ENCODE results near the gene CHI3L2. TPM values are rescaled to one million over a fixed set of nuclear protein-coding genes. Genes with fewer than 3 reads are reported as not detected.

The CHI3L2 gene
- total and polyA plus RNA-seq, 12 donors = 0.78 to 9.4 (median 2.4) TPM; not detected in 1

- peaks cover 0 to 83% (median 6%) of the 10 kb centered on the region in 9 donors for H3K4me1 ChIP-seq
- H3K9me3 ChIP-seq = no peaks in the 10 kb centered on the region
- WGBS, 2 donors = 69 to 73% methylated on average over 6 of the region's 6 CpGs
- peak overlapping the region in 1 of 10 donors; percentile 58 for H3K4me3 ChIP-seq
- intact Hi-C loops (cut with DNase I) = no loop called here
- peak in 5 of 9 donors; percentile 7 to 52 (median 19) for TF ChIP-seq CTCF (IDR thresholded peaks at IDR 0.05)
- DNase-seq (no peak), ATAC-seq (peak in 2 of 8 donors; percentile 30 to 36)
- peaks cover 0 to 55% (median 0%) of the 10 kb centered on the region in 9 donors for H3K36me3 ChIP-seq
- peak overlapping the region in 1 of 10 donors; percentile 93 for H3K27ac ChIP-seq
- peaks cover 0 to 1% (median 0%) of the 10 kb centered on the region in 7 donors for H3K27me3 ChIP-seq
Observed at GRCh38 chr1:111197598-111198284, 29.8 kb upstream of the CHI3L2 start.

- Histone ChIP-seq H3K27ac (peak overlapping the region in 1 of 10 donors; percentile 93), H3K9me3 (no peaks in the 10 kb centered on the region), H3K36me3 (peaks cover 0 to 47% (median 0%) of the 10 kb centered on the region in 9 donors), H3K4me1 (peaks cover 0 to 83% (median 3%) of the 10 kb centered on the region in 9 donors), H3K4me3 (peak overlapping the region in 6 of 10 donors; percentile 1 to 58 (median 14)), H3K27me3 (peaks cover 0 to 11% (median 2%) of the 10 kb centered on the region in 7 donors)
- ATAC-seq = no peak
- 95 to 98% methylated on average over 5 of the region's 5 CpGs for WGBS, 2 donors
- no peak for DNase-seq
- intact Hi-C loops (cut with DNase I) = no loop called here
- TF ChIP-seq CTCF (IDR thresholded peaks at IDR 0.05) = no peak
Observed at GRCh38 chr1:111198836-111199235, 28.7 kb upstream of the CHI3L2 start.

GRCh38 chr1:111199329-111199728 is 28.2 kb upstream of the CHI3L2 start:
- Histone ChIP-seq H3K9me3 (no peaks in the 10 kb centered on the region), H3K36me3 (peaks cover 0 to 42% (median 0%) of the 10 kb centered on the region in 9 donors), H3K27me3 (peaks cover 2 to 16% (median 6%) of the 10 kb centered on the region in 7 donors), H3K27ac (peak overlapping the region in 2 of 10 donors; percentile 41 to 93), H3K4me3 (peak overlapping the region in 6 of 10 donors; percentile 1 to 58 (median 14)), H3K4me1 (peaks cover 0 to 83% (median 6%) of the 10 kb centered on the region in 9 donors)
- DNase-seq (no peak), ATAC-seq (no peak)
- intact Hi-C loops (cut with DNase I) = no loop called here
- 92 to 93% methylated on average over 3 of the region's 3 CpGs for WGBS, 2 donors
- TF ChIP-seq CTCF (IDR thresholded peaks at IDR 0.05) = no peak

GRCh38 chr1:111199881-111200801 is 27.4 kb upstream of the CHI3L2 start, which contains the start of gene DENND2D:
Gene DENND2D, minus strand, starts transcription at chr1:111200646. Its CDS starts 187 bp downstream, at chr1:111200459.
- H3K36me3 ChIP-seq = peaks cover 0 to 35% (median 0%) of the 10 kb centered on the region in 9 donors
- H3K27ac ChIP-seq = peak within 1 kb of the TSS in 4 of 10 donors; percentile 25 to 93 (median 44)
- peak within 1 kb of the TSS in 5 of 10 donors; percentile 5 to 58 (median 15) for H3K4me3 ChIP-seq
- no peaks in the 10 kb centered on the region for H3K9me3 ChIP-seq
- no peak for TF ChIP-seq CTCF (IDR thresholded peaks at IDR 0.05)
- peaks cover 9 to 24% (median 14%) of the 10 kb centered on the region in 7 donors for H3K27me3 ChIP-seq
- peaks cover 0 to 85% (median 9%) of the 10 kb centered on the region in 9 donors for H3K4me1 ChIP-seq
- DNase-seq (peak; percentile 25 to 43), ATAC-seq (peak in 7 of 8 donors; percentile 13 to 72 (median 47))
- WGBS, 2 donors = 88% methylated on average over 17 of the region's 17 CpGs
- intact Hi-C loops (cut with DNase I) = no loop called here

All from heart right ventricle (tissue), 16 donors.